K562 (cell line): ENCODE measurements around the gene MICU1. TPM values are rescaled to one million over a fixed set of nuclear protein-coding genes. Genes with fewer than 3 reads are reported as not detected.

ENCODE experiments used
- ATAC-seq: fragments of 200-7000 bp; cut with Tn5 transposase; 3 replicates; pipeline ENCODE4 v1.9.1; 2020; ENCODE audit warnings: moderate library complexity
- BruUV-seq: library from RNA; stranded (reverse); fragments of 400-500 nt; replicated peaks from 2 replicates; lab custom pipeline; 2021; lab: Mats Ljungman, UMichigan
- CTCF ChIA-PET: fragments of 300-600 bp; formaldehyde crosslinking; extraction: SDS; loops from one replicate; lab custom pipeline; 2021; ENCODE audit warnings: low intra/inter-chr PET ratio; lab: Yijun Ruan, JAX
- POLR2A ChIA-PET: fragments of 300-600, 350-650 bp; sonication (Branson Sonifier 250); formaldehyde crosslinking; extraction: SDS; loops from one replicate; lab custom pipeline; 2021; ENCODE audit warnings: antibody characterized with exemption, inconsistent platforms; lab: Yijun Ruan, JAX
- DNase-seq, 4 experiments: peaks; one replicate each; pipeline versions ENCODE4 v3.0.0 to v3.0.0-alpha.2; 2011 to 2018; ENCODE audit warnings: low spot score in 3 of 4, mixed read lengths in 3 of 4; ENCODE audit errors: extremely low read depth in 1 of 4
- FAIRE-seq: peaks from 2 replicates; lab custom pipeline; 2011; peaks lifted over from hg19 to GRCh38; lab: Jason Lieb, UNC
- H2AFZ ChIP-seq: 2 replicates; pipeline ENCODE4 v1.6.0; 2011; ENCODE audit warnings: low read depth, low read length, control low read depth, inconsistent platforms
- H3K27ac ChIP-seq: fragments of 200-600 bp; 3 replicates; pipeline ENCODE4 v1.8.0; 2011; ENCODE audit warnings: low read depth, mild to moderate bottlenecking, control low read depth, inconsistent platforms, low read length, moderate library complexity, mixed read lengths; ENCODE audit errors: extremely low read depth
- H3K27me3 ChIP-seq, 2 experiments: fragments of 300-600 bp in 1 of 2; 2 replicates in 1 of 2; 3 replicates in 1 of 2; pipeline versions ENCODE4 v1.6.0 to v1.8.0; 2011; ENCODE audit warnings: inconsistent platforms in 2 of 2, low read length in 2 of 2, mild to moderate bottlenecking in 1 of 2, mixed read lengths in 1 of 2, moderate library complexity in 1 of 2; ENCODE audit not compliant: control insufficient read depth in 2 of 2, insufficient read depth in 2 of 2
- H3K36me3 ChIP-seq: fragments of 300-600 bp; 3 replicates; pipeline ENCODE4 v1.8.0; 2011; ENCODE audit warnings: mild to moderate bottlenecking, low read length, inconsistent platforms; ENCODE audit not compliant: control insufficient read depth, insufficient read depth
- H3K4me1 ChIP-seq, 2 experiments: fragments of 200-600 bp in 1 of 2; replicated peaks in 1 of 2; 2 replicates in 1 of 2; 3 replicates in 1 of 2; pipeline versions ENCODE4 v1.5.1 to v1.8.0; 2011; ENCODE audit warnings: inconsistent platforms in 2 of 2, low read length in 2 of 2, mild to moderate bottlenecking in 1 of 2, mixed read lengths in 1 of 2, moderate library complexity in 1 of 2; ENCODE audit not compliant: control insufficient read depth in 2 of 2, insufficient read depth in 2 of 2
- H3K4me2 ChIP-seq: 2 replicates; pipeline ENCODE4 v1.6.1; 2011; ENCODE audit warnings: low read length, control low read depth, inconsistent platforms, mixed read lengths; ENCODE audit not compliant: insufficient read depth
- H3K4me3 ChIP-seq: fragments of 200-600 bp; sonication (generic), shearing (Covaris generic); 2 replicates; pipeline ENCODE4 v1.5.1; 2016; ENCODE audit warnings: control low read depth, inconsistent platforms
- H3K79me2 ChIP-seq: fragments of 200-600 bp; 3 replicates; pipeline ENCODE4 v1.8.0; 2011; ENCODE audit warnings: low read length, inconsistent platforms; ENCODE audit not compliant: control insufficient read depth, insufficient read depth
- H3K9ac ChIP-seq, 2 experiments: 2 replicates each; pipeline versions ENCODE4 v1.6.0 to v1.6.1; 2011; ENCODE audit warnings: low read depth in 2 of 2, low read length in 2 of 2, control low read depth in 1 of 2, inconsistent platforms in 1 of 2, mild to moderate bottlenecking in 1 of 2, mixed read lengths in 1 of 2; ENCODE audit not compliant: insufficient read depth in 1 of 2
- H3K9me1 ChIP-seq: one replicate; pipeline ENCODE4 v1.6.0; 2011; ENCODE audit warnings: inconsistent platforms, mild to moderate bottlenecking, low read length, moderate library complexity; ENCODE audit not compliant: control insufficient read depth, insufficient read depth
- H3K9me3 ChIP-seq: replicated peaks from 2 replicates; pipeline ENCODE4 v1.5.1; 2011; ENCODE audit warnings: low read depth, low read length, inconsistent platforms; ENCODE audit not compliant: control insufficient read depth, insufficient read depth
- H4K20me1 ChIP-seq: replicated peaks from 2 replicates; pipeline ENCODE4 v1.6.1; 2011; ENCODE audit warnings: low read length, inconsistent platforms, mixed read lengths; ENCODE audit not compliant: control insufficient read depth, insufficient read depth
- CBFA2T2 ChIP-seq: fragments of 450-650 bp; conservative IDR thresholded peaks from 2 replicates; pipeline ENCODE4 v1.6.1; 2017; ENCODE audit warnings: mild to moderate bottlenecking
- MCM2 ChIP-seq: fragments of 450-650 bp; IDR thresholded peaks from 2 replicates; pipeline ENCODE4 v1.6.1; 2017; ENCODE audit warnings: low read depth, mild to moderate bottlenecking
- NFATC3 ChIP-seq: fragments of 450-650 bp; IDR thresholded peaks from 2 replicates; pipeline ENCODE4 v1.6.1; 2017; ENCODE audit warnings: mild to moderate bottlenecking
- NFIC ChIP-seq: fragments of 450-650 bp; IDR thresholded peaks from 2 replicates; pipeline ENCODE4 v1.6.1; 2017; ENCODE audit warnings: mild to moderate bottlenecking, inconsistent platforms
- RREB1 ChIP-seq: fragments of 250-450 bp; sonication (Bioruptor Pico); IDR thresholded peaks from 2 replicates; pipeline ENCODE4 v1.4.0; 2020
- SLC30A9 ChIP-seq: fragments of 250-450 bp; sonication (Bioruptor Pico); IDR thresholded peaks from 2 replicates; pipeline ENCODE4 v1.8.0; 2022; ENCODE audit warnings: mild to moderate bottlenecking, moderate library complexity
- SP1 ChIP-seq: sonication (generic); formaldehyde crosslinking; IDR thresholded peaks from 2 replicates; pipeline ENCODE4 v1.8.1; 2022; ENCODE audit warnings: mild to moderate bottlenecking, missing genetic modification reagents
- WHSC1 ChIP-seq: IDR thresholded peaks from one replicate; pipeline ENCODE4 v1.6.1; 2012; ENCODE audit warnings: low read length, control low read depth, inconsistent platforms
- ZNF224 ChIP-seq: sonication (generic); formaldehyde crosslinking; IDR thresholded peaks from 2 replicates; pipeline ENCODE4 v1.8.0; 2022; ENCODE audit warnings: mild to moderate bottlenecking, missing genetic modification reagents
- ZNF311 ChIP-seq: fragments of 250-450 bp; sonication (Bioruptor Pico); IDR thresholded peaks from 2 replicates; pipeline ENCODE4 v1.4.0; 2020; ENCODE audit warnings: mild to moderate bottlenecking, moderate library complexity
- ZNF431 ChIP-seq: sonication (generic); formaldehyde crosslinking; IDR thresholded peaks from 2 replicates; pipeline ENCODE4 v1.8.0; 2022; ENCODE audit warnings: mild to moderate bottlenecking, missing genetic modification reagents
- ZNF75A ChIP-seq: fragments of 450-650 bp; formaldehyde crosslinking; IDR thresholded peaks from 2 replicates; pipeline ENCODE4 v1.4.0; 2020; ENCODE audit warnings: mild to moderate bottlenecking
- in situ Hi-C: fragments of 300-500 bp; cut with MboI; formaldehyde crosslinking; loops from 4 replicates; pipeline ENCODE4 v1.15.0; 2018; ENCODE audit warnings: inconsistent platforms, mixed read lengths
- intact Hi-C: fragments of 100-400 bp; cut with micrococcal nuclease; formaldehyde crosslinking; loops from 2 replicates; pipeline ENCODE4 v1.14.2; 2022
- polyA plus RNA-seq, 8 experiments: library from polyadenylated mRNA; depleted of rRNA in 4 of 8; stranded (reverse) in 5 of 8; unstranded in 3 of 8; fragments of >200 nt; fragmentation: Nextera tagmentation in 2 of 8; fragmentation: Illumina TruSeq in 1 of 8; extraction: Ambion mirVana in 2 of 8; extraction: Trizol in 1 of 8; gene quantifications; 2 replicates each; pipeline versions ENCODE4 v1.2.1 to v1.2.3, GENCODE V29; 2011 to 2014; ENCODE audit warnings: inconsistent platforms in 1 of 8, missing spikeins in 1 of 8
- total RNA-seq, 7 experiments: library from RNA; depleted of rRNA in 6 of 7; stranded (reverse); fragments of >200 nt in 6 of 7; fragmentation: Illumina TruSeq in 2 of 7; extraction: Trizol in 2 of 7; gene quantifications; 2 replicates each; pipeline versions ENCODE4 v1.2.1 to v1.2.3, GENCODE V29; 2011 to 2021; ENCODE audit warnings: low replicate concordance in 1 of 7
- TF ChIP-seq, protein P1 (sequence below): sonication (generic); formaldehyde crosslinking; IDR thresholded peaks from 2 replicates; pipeline ENCODE4 v1.8.1; 2023; ENCODE audit warnings: mild to moderate bottlenecking, missing genetic modification reagents
- TF ChIP-seq, protein P2 (sequence below): fragments of 450-650 bp; formaldehyde crosslinking; IDR thresholded peaks from 2 replicates; pipeline ENCODE4 v1.4.0; 2022; ENCODE audit warnings: missing genetic modification characterization
- TF ChIP-seq, protein P3 (sequence below): fragments of 450-650 bp; IDR thresholded peaks from 2 replicates; pipeline ENCODE4 v1.6.1; 2016; ENCODE audit warnings: low read depth, mild to moderate bottlenecking, moderate library complexity

MICU1 gene
- total and polyA plus RNA-seq, 9 of the 15 experiments (the other 6 are each of a cell fraction or from before 2014, with no cell fraction given): 29.3 to 76.8 (median 48.4) TPM

DNA sequence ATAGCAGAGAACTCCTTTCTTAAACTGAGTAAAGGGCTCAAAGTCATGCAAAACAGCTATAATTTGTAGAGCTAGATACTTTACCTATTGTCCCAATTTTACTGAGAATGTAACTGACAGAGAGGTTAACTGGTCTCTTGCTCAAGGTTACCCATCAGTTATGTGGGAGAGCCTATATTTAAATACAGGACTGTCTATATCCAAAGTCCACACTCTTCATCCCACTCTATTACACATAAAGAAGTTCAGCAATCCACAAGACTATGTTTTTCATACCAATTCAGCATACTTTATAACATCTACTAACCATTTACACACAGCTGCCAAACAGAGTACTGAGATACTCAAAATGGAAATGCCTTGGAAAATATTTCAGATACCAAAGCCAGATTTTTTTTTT lies 100.2 kb downstream of the MICU1 start:
- H3K79me2 ChIP-seq: no peaks in the 10 kb centered on the region
- in situ Hi-C loops (no loop called here), intact Hi-C loops (no loop called here)
- ATAC-seq (no peak), DNase-seq (no peak), FAIRE-seq (no peak)
- H3K4me2 ChIP-seq: no peak overlapping the region
- ChIA-PET CTCF (no interaction called here), POLR2A (interaction anchor here (0.7 to 0.9 kb wide), 2 partner anchors 10 to 16 kb away, joined by 6 to 7 read pairs; no protein-coding TSS in a partner anchor)
- H2AFZ ChIP-seq: no peak overlapping the region
- H3K36me3 ChIP-seq: no peaks in the 10 kb centered on the region
- H3K4me1 ChIP-seq: no peaks in the 10 kb centered on the region
- H3K9me3 ChIP-seq: no peaks in the 10 kb centered on the region
- BruUV-seq: no TSS peak
- no peaks in the 10 kb centered on the region for H3K27me3 ChIP-seq
- H3K27ac ChIP-seq: no peak overlapping the region
- H3K4me3 ChIP-seq: no peak overlapping the region
- H3K9ac ChIP-seq: no peak overlapping the region
- no peaks in the 10 kb centered on the region for H3K9me1 ChIP-seq
- no peaks in the 10 kb centered on the region for H4K20me1 ChIP-seq
- TF ChIP-seq RREB1 (CRISPR knock-in tag) (no peak), CBFA2T2 (no peak), ZNF431 (CRISPR knock-in tag) (no peak), ZNF75A (CRISPR knock-in tag) (no peak), ZNF224 (CRISPR knock-in tag) (no peak), MCM2 (no peak), ZNF311 (CRISPR knock-in tag) (no peak), WHSC1 (no peak), NFIC (no peak), SLC30A9 (CRISPR knock-in tag) (no peak), NFATC3 (no peak), SP1 (CRISPR knock-in tag) (no peak)
- TF ChIP-seq, protein P1, sequence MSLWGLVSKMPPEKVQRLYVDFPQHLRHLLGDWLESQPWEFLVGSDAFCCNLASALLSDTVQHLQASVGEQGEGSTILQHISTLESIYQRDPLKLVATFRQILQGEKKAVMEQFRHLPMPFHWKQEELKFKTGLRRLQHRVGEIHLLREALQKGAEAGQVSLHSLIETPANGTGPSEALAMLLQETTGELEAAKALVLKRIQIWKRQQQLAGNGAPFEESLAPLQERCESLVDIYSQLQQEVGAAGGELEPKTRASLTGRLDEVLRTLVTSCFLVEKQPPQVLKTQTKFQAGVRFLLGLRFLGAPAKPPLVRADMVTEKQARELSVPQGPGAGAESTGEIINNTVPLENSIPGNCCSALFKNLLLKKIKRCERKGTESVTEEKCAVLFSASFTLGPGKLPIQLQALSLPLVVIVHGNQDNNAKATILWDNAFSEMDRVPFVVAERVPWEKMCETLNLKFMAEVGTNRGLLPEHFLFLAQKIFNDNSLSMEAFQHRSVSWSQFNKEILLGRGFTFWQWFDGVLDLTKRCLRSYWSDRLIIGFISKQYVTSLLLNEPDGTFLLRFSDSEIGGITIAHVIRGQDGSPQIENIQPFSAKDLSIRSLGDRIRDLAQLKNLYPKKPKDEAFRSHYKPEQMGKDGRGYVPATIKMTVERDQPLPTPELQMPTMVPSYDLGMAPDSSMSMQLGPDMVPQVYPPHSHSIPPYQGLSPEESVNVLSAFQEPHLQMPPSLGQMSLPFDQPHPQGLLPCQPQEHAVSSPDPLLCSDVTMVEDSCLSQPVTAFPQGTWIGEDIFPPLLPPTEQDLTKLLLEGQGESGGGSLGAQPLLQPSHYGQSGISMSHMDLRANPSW: no peak
- TF ChIP-seq, protein P2, sequence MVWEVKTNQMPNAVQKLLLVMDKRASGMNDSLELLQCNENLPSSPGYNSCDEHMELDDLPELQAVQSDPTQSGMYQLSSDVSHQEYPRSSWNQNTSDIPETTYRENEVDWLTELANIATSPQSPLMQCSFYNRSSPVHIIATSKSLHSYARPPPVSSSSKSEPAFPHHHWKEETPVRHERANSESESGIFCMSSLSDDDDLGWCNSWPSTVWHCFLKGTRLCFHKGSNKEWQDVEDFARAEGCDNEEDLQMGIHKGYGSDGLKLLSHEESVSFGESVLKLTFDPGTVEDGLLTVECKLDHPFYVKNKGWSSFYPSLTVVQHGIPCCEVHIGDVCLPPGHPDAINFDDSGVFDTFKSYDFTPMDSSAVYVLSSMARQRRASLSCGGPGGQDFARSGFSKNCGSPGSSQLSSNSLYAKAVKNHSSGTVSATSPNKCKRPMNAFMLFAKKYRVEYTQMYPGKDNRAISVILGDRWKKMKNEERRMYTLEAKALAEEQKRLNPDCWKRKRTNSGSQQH: no peak
- TF ChIP-seq, protein P3, sequence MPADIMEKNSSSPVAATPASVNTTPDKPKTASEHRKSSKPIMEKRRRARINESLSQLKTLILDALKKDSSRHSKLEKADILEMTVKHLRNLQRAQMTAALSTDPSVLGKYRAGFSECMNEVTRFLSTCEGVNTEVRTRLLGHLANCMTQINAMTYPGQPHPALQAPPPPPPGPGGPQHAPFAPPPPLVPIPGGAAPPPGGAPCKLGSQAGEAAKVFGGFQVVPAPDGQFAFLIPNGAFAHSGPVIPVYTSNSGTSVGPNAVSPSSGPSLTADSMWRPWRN: no peak
